Measurements from ENCODE around the gene BORCS8.

BORCS8 gene

DNA sequence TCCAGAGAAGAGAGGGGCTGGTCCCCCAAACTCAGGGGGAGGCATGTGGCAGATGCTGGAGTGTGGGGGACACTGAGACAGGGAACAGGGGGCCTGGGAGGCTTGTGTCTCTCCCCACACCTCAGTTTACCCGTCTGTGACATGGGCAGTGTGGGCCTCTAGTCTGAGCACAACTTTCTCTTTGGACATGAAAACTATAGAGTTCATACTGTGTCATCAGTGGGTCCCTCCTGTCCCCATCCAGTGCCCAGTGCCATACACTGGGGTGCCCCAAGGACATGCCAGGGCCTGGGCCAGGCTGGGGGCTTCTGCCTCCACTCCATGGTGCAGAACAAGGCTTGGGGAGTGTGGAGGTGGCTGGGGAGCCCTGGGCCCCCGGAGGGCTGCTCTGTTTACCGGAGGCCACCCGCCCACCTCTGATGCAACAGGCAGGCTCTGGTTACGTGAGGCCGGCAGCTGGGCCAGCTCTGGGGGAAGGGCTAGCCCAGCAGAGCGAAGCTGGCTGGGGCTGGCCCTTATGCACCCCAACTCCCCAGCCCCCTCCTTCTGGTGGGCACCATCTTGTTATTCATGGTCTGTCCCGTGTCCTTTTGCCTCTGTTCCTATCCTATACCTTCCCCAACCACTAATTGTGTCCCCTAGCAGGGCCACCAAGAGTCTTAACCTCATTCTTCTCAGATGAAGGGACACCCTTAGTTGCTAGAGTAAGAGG, 20.0 kb downstream of the BORCS8 start:
- TF ChIP-seq, protein P1, sequence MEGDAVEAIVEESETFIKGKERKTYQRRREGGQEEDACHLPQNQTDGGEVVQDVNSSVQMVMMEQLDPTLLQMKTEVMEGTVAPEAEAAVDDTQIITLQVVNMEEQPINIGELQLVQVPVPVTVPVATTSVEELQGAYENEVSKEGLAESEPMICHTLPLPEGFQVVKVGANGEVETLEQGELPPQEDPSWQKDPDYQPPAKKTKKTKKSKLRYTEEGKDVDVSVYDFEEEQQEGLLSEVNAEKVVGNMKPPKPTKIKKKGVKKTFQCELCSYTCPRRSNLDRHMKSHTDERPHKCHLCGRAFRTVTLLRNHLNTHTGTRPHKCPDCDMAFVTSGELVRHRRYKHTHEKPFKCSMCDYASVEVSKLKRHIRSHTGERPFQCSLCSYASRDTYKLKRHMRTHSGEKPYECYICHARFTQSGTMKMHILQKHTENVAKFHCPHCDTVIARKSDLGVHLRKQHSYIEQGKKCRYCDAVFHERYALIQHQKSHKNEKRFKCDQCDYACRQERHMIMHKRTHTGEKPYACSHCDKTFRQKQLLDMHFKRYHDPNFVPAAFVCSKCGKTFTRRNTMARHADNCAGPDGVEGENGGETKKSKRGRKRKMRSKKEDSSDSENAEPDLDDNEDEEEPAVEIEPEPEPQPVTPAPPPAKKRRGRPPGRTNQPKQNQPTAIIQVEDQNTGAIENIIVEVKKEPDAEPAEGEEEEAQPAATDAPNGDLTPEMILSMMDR (IDR thresholded peaks at IDR 0.05; ENCODE audit: low read depth, low read length, missing control alignments), result no peak
- H3K4me3 ChIP-seq (ENCODE audit: low read depth, low read length), result no peak overlapping the region
- no peak for DNase-seq (ENCODE audit: low read depth)
- in situ Hi-C loops (cut with HindIII; ENCODE audit: low sequenced_read_pairs), result no loop called here

DNA sequence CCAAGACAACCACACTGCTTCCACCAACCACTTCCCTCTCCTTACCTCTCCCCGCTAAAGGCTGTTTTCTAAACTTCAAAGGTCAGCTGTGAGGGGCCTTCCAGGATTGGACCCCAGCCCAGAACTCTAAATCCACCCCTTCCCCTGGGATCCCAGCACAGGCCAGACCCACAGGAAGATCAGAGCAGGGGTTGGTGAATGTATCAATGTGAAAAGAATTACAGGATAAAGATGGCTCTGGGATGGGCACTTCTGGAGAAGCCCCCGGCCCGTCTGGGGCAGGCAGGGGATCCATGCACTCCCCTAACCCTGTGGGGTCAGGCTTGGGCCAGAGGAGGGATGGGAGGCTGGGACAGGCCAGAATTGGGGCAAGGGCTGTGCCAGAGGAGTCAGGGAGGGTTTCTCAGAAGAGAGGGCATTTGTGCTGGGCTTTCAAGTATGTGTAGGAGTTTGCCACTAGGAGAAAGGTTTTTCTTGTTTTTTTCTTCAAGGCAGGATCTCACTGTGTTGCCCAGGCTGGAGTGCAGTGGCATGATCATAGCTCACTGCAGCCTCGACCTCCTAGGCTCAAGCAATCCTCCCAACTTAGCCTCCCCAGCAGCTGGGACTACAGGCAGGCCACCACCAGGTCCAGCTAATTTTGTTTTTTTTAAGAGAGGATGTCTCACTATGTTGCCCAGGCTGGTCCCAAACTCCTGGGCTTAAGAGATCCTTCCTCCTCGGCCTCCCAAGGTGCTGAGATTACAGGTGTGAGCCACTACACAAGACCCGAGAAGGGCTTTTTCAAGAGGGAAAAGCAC, 20.9 kb downstream of the BORCS8 start:
- no peak overlapping the region for H3K4me3 ChIP-seq (ENCODE audit: low read depth, low read length)
- no peak for DNase-seq (ENCODE audit: low read depth)
- in situ Hi-C loops (cut with HindIII; ENCODE audit: low sequenced_read_pairs), result no loop called here
- TF ChIP-seq, protein P1 (IDR thresholded peaks at IDR 0.05; ENCODE audit: low read depth, low read length, missing control alignments), result no peak

DNA sequence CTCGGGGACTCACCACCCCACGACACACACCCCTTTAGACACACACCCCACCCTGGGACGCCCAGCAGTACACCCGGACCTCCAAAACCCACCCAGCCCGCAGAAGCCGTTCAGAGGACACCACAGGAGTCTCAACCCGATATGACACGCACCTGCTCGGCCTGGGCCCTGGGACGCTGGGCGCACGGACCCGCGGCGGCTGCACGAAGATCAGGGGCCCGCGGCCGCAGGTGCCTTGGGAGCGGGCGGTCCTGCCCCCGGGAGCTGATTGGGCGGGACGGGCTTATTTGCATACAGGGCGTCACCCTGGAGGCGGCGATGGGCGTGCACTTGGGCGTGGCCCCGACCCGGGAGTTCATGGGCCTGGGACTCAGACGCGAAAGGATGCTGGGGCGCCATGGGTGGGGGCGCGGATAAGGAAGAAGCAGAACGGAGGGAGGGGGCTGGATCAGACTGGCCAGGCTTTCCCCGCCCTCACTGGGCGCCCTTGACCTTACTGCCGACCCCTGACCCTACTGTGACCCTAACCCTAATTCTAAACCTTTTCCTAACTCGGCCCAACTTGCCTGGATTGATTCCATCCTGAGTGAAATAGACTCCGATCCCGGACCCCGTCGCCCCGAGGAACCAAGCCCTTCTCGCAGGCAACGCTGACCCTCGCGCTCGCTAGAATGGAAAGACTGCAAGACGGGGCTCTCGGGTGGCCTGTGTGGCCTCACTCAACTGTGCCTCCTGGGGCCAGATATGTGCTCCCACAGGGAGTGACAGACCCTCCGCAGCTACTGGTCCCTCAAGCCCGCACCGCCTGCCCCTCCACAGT, 21.7 kb downstream of the BORCS8 start, which contains the start of gene MEF2B:
TSS of gene MEF2B (minus strand) at position 211 of the 820 bp plus-strand sequence. CDS start 19,528 bp downstream, outside the sequence.
- in situ Hi-C loops (cut with HindIII; ENCODE audit: low sequenced_read_pairs), result no loop called here
- TF ChIP-seq, protein P1 (IDR thresholded peaks at IDR 0.05; ENCODE audit: low read depth, low read length, missing control alignments), result no peak
- no peak within 1 kb of the TSS for H3K4me3 ChIP-seq (ENCODE audit: low read depth, low read length)
- DNase-seq (ENCODE audit: low read depth), result no peak

DNA sequence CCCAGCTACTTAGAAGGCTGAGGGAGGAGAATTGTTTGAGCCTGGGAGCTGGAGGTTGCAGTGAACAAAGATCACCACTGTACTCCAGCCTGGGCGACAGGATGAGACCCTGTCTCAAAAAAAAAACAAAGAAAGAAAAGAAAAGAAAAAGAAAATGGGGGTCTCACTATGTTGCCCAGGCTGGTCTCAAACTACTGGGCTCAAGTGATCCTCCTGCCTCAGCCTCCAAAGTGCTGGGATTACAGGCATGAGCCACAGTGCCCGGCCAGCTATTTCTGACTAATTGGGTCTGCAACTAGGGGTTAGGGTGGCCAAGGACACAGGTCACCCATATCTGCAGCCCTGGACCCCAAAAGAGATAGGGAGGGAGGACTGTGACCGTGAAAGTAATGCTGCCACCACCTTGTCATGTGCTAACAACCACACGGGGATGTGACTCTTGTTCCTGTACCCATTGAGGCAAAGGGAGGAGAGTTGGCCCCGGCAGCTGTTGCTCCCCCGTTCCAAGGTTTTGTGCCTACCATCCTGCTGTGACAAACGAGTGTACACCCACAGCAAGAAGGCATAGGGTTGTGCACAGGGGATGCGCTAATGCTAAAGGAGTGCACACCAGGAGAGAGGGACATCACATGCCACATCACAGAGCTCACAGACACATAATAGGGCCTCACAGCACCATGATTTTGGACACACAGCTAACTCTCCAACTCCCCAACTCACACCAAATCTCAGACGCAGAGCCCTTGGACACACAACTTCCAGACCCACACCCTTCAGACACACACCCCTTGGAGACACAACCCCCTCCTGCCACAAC, 22.5 kb downstream of the BORCS8 start:
- H3K4me3 ChIP-seq (ENCODE audit: low read depth, low read length), result no peak overlapping the region
- TF ChIP-seq, protein P1 (IDR thresholded peaks at IDR 0.05; ENCODE audit: low read depth, low read length, missing control alignments), result no peak
- in situ Hi-C loops (cut with HindIII; ENCODE audit: low sequenced_read_pairs), result no loop called here
- no peak for DNase-seq (ENCODE audit: low read depth)

- DNase-seq (ENCODE audit: low read depth), result no peak
- in situ Hi-C loops (cut with HindIII; ENCODE audit: low sequenced_read_pairs), result no loop called here
- TF ChIP-seq, protein P1 (IDR thresholded peaks at IDR 0.05; ENCODE audit: low read depth, low read length, missing control alignments), result no peak
- no peak overlapping the region for H3K4me3 ChIP-seq (ENCODE audit: low read depth, low read length)
These were observed 24.3 kb downstream of the BORCS8 start for GRCh38 chr19:19167612-19168011.
